NT2/D1 (cell line): ENCODE results near the gene IL17C.

Experiments
- DNase-seq: peaks from one replicate; pipeline ENCODE4 v3.0.0-alpha.2; 2011; ENCODE audit warnings: low read depth, low spot score
- H3K27me3 ChIP-seq: 2 replicates; pipeline ENCODE4 v1.6.0; 2011; ENCODE audit warnings: mild to moderate bottlenecking; ENCODE audit not compliant: insufficient read length, insufficient read depth
- H3K36me3 ChIP-seq: 2 replicates; pipeline ENCODE4 v1.6.1; 2011; ENCODE audit warnings: mild to moderate bottlenecking, low read length, mixed read lengths; ENCODE audit not compliant: insufficient read depth, insufficient read length
- H3K4me1 ChIP-seq: 2 replicates; pipeline ENCODE4 v1.5.1; 2011; ENCODE audit not compliant: insufficient read depth, insufficient read length
- H3K4me3 ChIP-seq: 2 replicates; pipeline ENCODE4 v1.5.1; 2011; ENCODE audit warnings: low read depth; ENCODE audit not compliant: insufficient read length
- H3K9ac ChIP-seq: 2 replicates; pipeline ENCODE4 v1.6.0; 2011; ENCODE audit warnings: low read depth; ENCODE audit not compliant: insufficient read length
- H3K9me3 ChIP-seq: 2 replicates; pipeline ENCODE4 v1.5.1; 2011; ENCODE audit warnings: mild to moderate bottlenecking, low read length; ENCODE audit not compliant: insufficient read depth
- SUZ12 ChIP-seq: IDR thresholded peaks from 2 replicates; pipeline ENCODE4 v1.6.1; 2011; ENCODE audit not compliant: insufficient read length, insufficient read depth; ENCODE audit errors: extremely low read depth
- YY1 ChIP-seq: IDR thresholded peaks from 2 replicates; pipeline ENCODE4 v1.6.1; 2011; ENCODE audit not compliant: insufficient read length, insufficient read depth
- ZNF274 ChIP-seq: IDR thresholded peaks from 2 replicates; pipeline ENCODE4 v1.6.1; 2011; ENCODE audit warnings: mild to moderate bottlenecking, low read depth, low read length

IL17C gene

DNA sequence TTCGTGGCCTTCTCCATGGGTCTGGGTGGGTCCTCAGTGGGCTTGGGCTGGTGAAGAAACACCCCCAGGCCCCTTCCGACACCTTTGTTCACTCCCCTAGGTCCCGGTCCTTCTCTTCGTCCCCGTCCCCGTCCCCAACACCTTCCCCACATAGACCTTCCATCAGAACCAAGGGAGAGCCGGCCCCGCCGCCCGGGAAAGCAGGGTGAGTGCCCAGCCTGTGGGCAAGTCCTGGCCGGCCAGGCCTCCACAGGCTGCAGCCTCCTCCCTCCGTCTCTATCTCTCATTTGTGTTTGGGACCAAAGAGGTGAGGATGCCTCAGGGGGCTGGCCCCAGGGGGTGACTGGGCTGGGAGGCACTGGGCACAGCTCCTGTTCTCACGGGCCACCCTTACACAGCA lies 14.5 kb upstream of the IL17C start:
- Histone ChIP-seq H3K9me3 (no peaks in the 10 kb centered on the region), H3K9ac (no peak overlapping the region), H3K27me3 (no peaks in the 10 kb centered on the region), H3K4me1 (peaks cover 6% of the 10 kb centered on the region), H3K36me3 (peaks cover 88% of the 10 kb centered on the region), H3K4me3 (no peak overlapping the region)
- TF ChIP-seq ZNF274 (no peak), SUZ12 (no peak), YY1 (no peak)
- no peak for DNase-seq

DNA sequence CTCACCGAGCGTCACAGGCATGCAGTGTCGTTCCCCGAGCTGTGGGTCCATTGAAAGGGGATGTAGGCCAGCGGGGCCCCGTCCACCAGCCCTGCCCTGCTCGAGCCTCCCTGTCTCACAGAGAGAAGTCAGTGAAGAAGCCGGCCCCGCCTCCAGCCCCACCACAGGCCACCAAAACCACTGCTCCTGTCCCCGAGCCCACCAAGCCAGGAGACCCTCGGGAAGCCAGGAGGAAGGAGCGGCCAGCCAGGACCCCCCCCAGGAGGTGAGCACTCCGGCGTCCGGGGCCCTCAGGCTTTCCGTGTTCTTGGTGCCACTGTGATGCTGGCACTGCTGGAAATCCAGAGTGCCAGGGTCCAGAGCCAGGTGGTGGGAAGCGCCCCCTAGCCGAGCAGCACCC lies 13.9 kb upstream of the IL17C start:
- Histone ChIP-seq H3K36me3 (peaks cover 86% of the 10 kb centered on the region), H3K4me3 (no peak overlapping the region), H3K9me3 (no peaks in the 10 kb centered on the region), H3K27me3 (no peaks in the 10 kb centered on the region), H3K4me1 (peaks cover 6% of the 10 kb centered on the region), H3K9ac (no peak overlapping the region)
- DNase-seq: no peak
- TF ChIP-seq SUZ12 (no peak), ZNF274 (no peak), YY1 (no peak)

DNA sequence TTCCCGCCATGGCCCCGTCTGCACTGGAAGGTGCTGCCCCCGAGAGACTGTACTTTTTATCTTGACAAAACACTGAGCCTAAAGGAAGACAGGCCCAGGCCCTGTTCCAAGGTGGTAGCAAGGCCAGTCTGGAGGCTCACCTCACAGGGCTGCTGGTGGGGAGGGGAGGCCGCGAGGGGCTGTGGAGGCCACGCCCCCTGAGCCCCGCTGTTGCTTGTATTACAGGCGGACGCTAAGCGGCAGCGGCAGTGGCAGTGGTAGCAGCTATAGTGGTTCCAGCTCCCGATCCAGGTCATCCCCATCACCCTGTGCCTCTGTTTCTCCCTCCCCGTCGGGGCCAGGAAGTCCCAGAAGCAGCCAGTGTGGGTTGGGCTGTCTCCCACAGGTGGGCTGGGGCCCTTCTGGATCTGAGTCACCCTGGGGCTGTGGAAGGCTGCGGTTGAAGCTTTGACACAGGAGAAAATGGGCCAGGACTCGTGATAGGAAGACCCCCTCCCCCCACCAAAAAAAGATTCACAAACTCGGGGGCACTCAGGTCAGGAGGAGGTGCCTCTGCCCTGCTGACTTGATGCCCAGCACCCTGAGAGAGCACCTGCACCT lies 13.3 kb upstream of the IL17C start:
- Histone ChIP-seq H3K4me1 (peaks cover 6% of the 10 kb centered on the region), H3K9ac (no peak overlapping the region), H3K4me3 (no peak overlapping the region), H3K9me3 (no peaks in the 10 kb centered on the region), H3K27me3 (no peaks in the 10 kb centered on the region), H3K36me3 (peaks cover 86% of the 10 kb centered on the region)
- no peak for TF ChIP-seq YY1
- no peak for TF ChIP-seq ZNF274
- no peak for TF ChIP-seq SUZ12
- DNase-seq: no peak

DNA sequence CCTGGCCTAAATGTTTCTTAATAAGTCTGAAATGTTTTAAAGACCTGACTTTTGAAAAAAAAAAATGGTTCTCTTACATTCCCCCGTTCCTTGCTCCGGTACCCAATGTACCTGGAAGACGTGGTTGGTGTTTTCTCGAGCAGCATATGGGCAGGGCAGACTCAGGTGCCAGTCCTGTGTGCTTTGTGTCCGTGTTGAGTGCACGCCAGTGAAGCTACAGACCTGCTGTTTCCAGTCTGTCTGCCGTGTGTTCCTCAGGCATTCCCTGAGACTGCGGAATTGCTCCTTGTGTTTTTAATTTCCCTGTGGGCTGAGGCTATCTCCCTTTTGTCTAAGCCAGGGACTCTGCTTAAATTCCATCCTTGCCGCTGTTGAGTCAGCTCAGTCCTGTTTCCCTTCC lies 11.7 kb upstream of the IL17C start:
- Histone ChIP-seq H3K4me1 (peaks cover 17% of the 10 kb centered on the region), H3K4me3 (no peak overlapping the region), H3K9ac (no peak overlapping the region), H3K36me3 (peaks cover 94% of the 10 kb centered on the region), H3K9me3 (no peaks in the 10 kb centered on the region), H3K27me3 (no peaks in the 10 kb centered on the region)
- TF ChIP-seq SUZ12: no peak
- no peak for TF ChIP-seq YY1
- no peak for TF ChIP-seq ZNF274
- no peak for DNase-seq

DNA sequence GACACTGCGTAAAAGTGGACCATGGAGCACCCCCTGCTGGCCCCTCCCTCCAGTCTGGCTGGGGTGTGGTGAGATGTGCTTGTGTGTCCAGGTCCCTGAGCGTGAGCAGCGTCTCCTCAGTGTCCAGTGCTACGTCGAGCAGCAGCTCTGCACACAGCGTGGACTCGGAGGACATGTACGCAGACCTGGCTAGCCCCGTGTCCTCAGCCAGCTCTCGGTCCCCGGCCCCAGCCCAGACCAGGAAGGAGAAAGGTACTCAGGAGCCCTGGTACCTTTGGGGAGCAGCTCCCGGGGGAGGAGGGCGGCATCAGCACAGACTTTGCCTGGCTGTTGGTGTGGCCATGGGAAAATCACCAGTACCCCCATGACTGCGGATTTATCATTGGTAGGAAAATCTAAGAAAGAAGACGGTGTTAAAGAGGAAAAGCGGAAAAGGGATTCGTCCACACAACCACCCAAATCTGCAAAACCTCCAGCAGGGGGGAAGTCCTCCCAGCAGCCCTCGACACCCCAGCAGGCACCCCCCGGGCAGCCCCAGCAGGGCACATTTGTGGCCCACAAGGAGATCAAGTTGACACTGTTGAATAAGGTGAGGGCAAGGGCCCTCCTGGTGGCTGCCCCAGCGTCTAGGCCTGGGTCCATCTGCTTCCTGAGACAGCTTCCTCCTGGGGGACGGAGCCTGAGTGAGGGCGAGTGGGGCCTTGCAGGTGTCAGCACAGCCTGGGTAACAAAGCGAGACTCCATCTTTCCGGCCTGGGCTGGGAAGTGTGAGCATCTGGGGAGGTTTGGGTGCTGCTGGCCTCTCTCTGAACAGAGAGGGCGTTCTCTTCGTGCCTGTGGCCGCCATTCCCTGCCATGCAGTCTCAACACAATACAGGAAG lies 10.6 kb upstream of the IL17C start:
- H3K9ac ChIP-seq: no peak overlapping the region
- DNase-seq: no peak
- peaks cover 17% of the 10 kb centered on the region for H3K4me1 ChIP-seq
- H3K36me3 ChIP-seq: peaks cover 93% of the 10 kb centered on the region
- no peaks in the 10 kb centered on the region for H3K27me3 ChIP-seq
- TF ChIP-seq SUZ12: no peak
- TF ChIP-seq YY1: no peak
- TF ChIP-seq ZNF274: no peak
- H3K4me3 ChIP-seq: no peak overlapping the region
- H3K9me3 ChIP-seq: no peaks in the 10 kb centered on the region

DNA sequence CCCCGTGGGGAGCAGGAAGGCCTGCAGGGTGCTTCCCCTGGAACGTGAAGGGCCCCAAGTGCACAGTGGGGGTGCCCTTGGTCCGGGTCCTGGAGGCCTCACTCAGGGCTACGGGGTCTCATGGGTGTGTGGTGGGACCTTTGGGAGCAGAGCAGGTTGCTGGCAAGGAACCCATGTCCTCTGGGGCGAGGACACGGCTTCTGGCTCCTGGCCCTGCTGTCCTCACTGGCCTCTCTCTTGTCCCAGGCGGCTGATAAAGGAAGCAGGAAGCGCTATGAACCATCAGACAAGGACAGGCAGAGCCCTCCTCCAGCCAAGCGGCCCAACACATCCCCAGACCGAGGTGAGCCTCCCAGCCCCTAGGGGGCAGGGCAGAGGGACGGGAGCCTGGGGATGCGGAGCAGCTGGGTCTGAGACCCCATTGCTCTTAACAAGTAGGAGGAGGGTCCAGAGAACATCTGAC lies 9.8 kb upstream of the IL17C start:
- Histone ChIP-seq H3K36me3 (peaks cover 91% of the 10 kb centered on the region), H3K4me3 (no peak overlapping the region), H3K9ac (no peak overlapping the region), H3K9me3 (no peaks in the 10 kb centered on the region), H3K4me1 (peaks cover 22% of the 10 kb centered on the region), H3K27me3 (no peaks in the 10 kb centered on the region)
- DNase-seq: peak; percentile 63
- TF ChIP-seq ZNF274 (no peak), SUZ12 (no peak), YY1 (no peak)

DNA sequence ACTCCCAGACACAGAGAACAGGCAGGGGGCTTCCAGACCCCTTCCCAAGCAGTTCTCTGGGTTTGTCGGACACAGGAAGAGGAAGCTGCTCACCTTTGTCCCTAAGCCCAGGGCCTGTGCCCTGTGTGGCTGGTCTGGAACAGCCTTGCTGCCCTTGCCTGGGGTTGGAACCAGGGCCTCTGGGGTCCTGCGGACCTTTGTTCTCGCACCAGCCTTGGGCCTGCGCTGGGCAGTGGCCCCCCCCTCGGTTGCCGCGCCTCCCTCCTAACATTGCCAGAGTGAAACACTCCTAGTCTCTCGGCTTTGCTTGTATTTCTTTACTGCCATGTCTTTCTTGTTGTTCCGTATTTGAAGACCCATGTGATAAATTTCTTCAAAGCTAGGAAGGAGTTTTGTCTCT lies 8.5 kb upstream of the IL17C start:
- Histone ChIP-seq H3K4me1 (peaks cover 27% of the 10 kb centered on the region), H3K27me3 (no peaks in the 10 kb centered on the region), H3K9me3 (no peaks in the 10 kb centered on the region), H3K9ac (no peak overlapping the region), H3K36me3 (peaks cover 80% of the 10 kb centered on the region), H3K4me3 (no peak overlapping the region)
- TF ChIP-seq YY1 (no peak), SUZ12 (no peak), ZNF274 (no peak)
- DNase-seq: no peak
